Activated CD4-positive, alpha-beta T cell treated with anti-CD3 and anti-CD28 coated beads, Interleukin-2, amount 50 U/mL, for 1 hour (primary cell): Measurements from ENCODE around the gene SLC39A9.
"Not testable (repeated sequence)": the region's sequence is repeated elsewhere in the genome, so short reads cannot be mapped to it uniquely, and the experiment has no call there.

Experiments
- DNase-seq: peaks from one replicate; pipeline ENCODE4 v3.0.0-alpha.2; 2020

The SLC39A9 gene

GRCh38 chr14:69428289-69428998 is 30.0 kb downstream of the SLC39A9 start:
- DNase-seq: no peak

- DNase-seq: no peak
Measured at GRCh38 chr14:69429643-69430042, 31.2 kb downstream of the SLC39A9 start.

- no peak for DNase-seq
Measured at GRCh38 chr14:69430306-69430939, 31.9 kb downstream of the SLC39A9 start.

GRCh38 chr14:69432364-69432763 is 33.9 kb downstream of the SLC39A9 start:
- no peak for DNase-seq

GRCh38 chr14:69439521-69440270 is 41.2 kb downstream of the SLC39A9 start:
- DNase-seq: no peak

GRCh38 chr14:69441948-69442347 is 43.5 kb downstream of the SLC39A9 start:
- DNase-seq: no peak

- DNase-seq: no peak
Measured at GRCh38 chr14:69443296-69443805, 44.9 kb downstream of the SLC39A9 start.

GRCh38 chr14:69449216-69449615 is 50.7 kb downstream of the SLC39A9 start:
- DNase-seq: no peak

GRCh38 chr14:69451941-69452340 is 53.4 kb downstream of the SLC39A9 start:
- DNase-seq: no peak

- no peak for DNase-seq
Measured at GRCh38 chr14:69458350-69458749, 59.9 kb downstream of the SLC39A9 start.

- DNase-seq: no peak
Measured at GRCh38 chr14:69459122-69459521, 60.6 kb downstream of the SLC39A9 start.

- peak; percentile 49 for DNase-seq
Measured at GRCh38 chr14:69460093-69460701, 61.7 kb downstream of the SLC39A9 start.

GRCh38 chr14:69464379-69464778 is 65.9 kb downstream of the SLC39A9 start:
- DNase-seq: no peak

GRCh38 chr14:69464829-69465228 is 66.3 kb downstream of the SLC39A9 start:
- no peak for DNase-seq

GRCh38 chr14:69468949-69469348 is 70.5 kb downstream of the SLC39A9 start:
- DNase-seq: no peak

GRCh38 chr14:69471436-69471835 is 72.9 kb downstream of the SLC39A9 start:
- DNase-seq: no peak

GRCh38 chr14:69471916-69472315 is 73.4 kb downstream of the SLC39A9 start:
- no peak for DNase-seq

GRCh38 chr14:69473260-69473659 is 74.8 kb downstream of the SLC39A9 start:
- no peak for DNase-seq

GRCh38 chr14:69473946-69474345 is 75.5 kb downstream of the SLC39A9 start:
- no peak for DNase-seq

- no peak for DNase-seq
Measured at GRCh38 chr14:69475194-69475818, 76.8 kb downstream of the SLC39A9 start.

- not testable (repeated sequence) for DNase-seq
Measured at GRCh38 chr14:69476824-69477450, 78.4 kb downstream of the SLC39A9 start.

- DNase-seq: not testable (repeated sequence)
Measured at GRCh38 chr14:69478055-69478454, 79.6 kb downstream of the SLC39A9 start.
